Measurements from ENCODE around the gene KRTAP4-12. TPM values are rescaled to one million over a fixed set of nuclear protein-coding genes. Genes with fewer than 3 reads are reported as not detected.
"Not testable (repeated sequence)": the region's sequence is repeated elsewhere in the genome, so short reads cannot be mapped to it uniquely, and the experiment has no call there.

KRTAP4-12 gene
- total RNA-seq, 4 donors from 2014 or later, result 6.1 to 54.5 (median 8.3) TPM; not detected in 1

- H3K36me3 ChIP-seq, result no peaks in the 10 kb centered on the region
- H3K4me1 ChIP-seq, result no peaks in the 10 kb centered on the region
- no peaks in the 10 kb centered on the region for H3K27me3 ChIP-seq
- H3K9me3 ChIP-seq, result no peaks in the 10 kb centered on the region
- no peak overlapping the region for H3K27ac ChIP-seq
- DNase-seq (ENCODE audit: low spot score in 2 of 2), result no peak
- 63% methylated on average over 2 of the region's 2 CpGs for WGBS
- no peak for TF ChIP-seq EP300 (IDR thresholded peaks at IDR 0.05)
- no peak overlapping the region for H3K4me3 ChIP-seq
Observed at GRCh38 chr17:41133880-41134735, 10.1 kb upstream of the KRTAP4-12 start.

DNA sequence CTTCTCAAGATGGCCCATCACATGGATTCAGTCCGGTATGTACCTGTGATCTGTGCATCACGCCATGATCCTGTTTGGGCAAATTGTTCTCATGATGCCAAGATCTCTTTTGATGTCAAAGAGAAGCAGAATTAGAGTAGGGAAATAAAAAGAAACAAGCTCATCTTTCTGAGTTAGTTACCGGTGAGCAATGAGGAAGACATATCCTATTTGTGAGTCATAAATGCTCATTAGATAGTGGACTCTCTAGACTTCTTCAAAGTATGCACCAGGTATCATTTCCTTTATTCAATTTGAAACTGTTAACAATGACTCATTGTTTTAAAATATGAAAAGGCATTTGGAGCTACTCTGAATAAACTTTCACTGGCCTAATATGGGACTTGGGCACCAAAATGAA lies 8.0 kb upstream of the KRTAP4-12 start:
- DNase-seq (ENCODE audit: low spot score in 2 of 2), result no peak
- Histone ChIP-seq H3K4me1 (no peaks in the 10 kb centered on the region), H3K4me3 (no peak overlapping the region), H3K36me3 (no peaks in the 10 kb centered on the region), H3K27me3 (no peaks in the 10 kb centered on the region), H3K27ac (no peak overlapping the region), H3K9me3 (no peaks in the 10 kb centered on the region)
- TF ChIP-seq EP300 (IDR thresholded peaks at IDR 0.05), result no peak
- 84% methylated on average over 3 of the region's 3 CpGs for WGBS

DNA sequence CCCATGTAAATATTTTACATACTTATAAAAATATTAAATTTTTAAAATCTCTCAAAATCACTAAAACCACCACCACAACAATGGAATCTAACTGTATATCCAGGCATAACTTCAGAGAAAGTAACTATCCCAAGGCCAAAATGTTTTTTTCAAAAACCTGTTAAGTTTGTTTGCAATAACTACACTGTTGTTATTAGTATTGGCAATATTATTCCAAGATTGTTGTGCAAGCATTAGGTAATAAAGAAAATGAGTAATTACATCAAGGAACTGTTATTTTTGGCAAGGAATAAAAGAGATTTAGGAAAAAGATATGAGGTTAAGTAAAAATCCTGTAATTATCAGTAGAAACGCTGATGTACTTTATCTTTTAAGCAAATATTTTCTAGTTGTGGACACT lies 3.4 kb upstream of the KRTAP4-12 start:
- Histone ChIP-seq H3K4me3 (no peak overlapping the region), H3K4me1 (no peaks in the 10 kb centered on the region), H3K36me3 (no peaks in the 10 kb centered on the region), H3K9me3 (no peaks in the 10 kb centered on the region), H3K27me3 (no peaks in the 10 kb centered on the region), H3K27ac (no peak overlapping the region)
- DNase-seq (ENCODE audit: low spot score in 2 of 2), result no peak
- TF ChIP-seq POLR2AphosphoS5 (IDR thresholded peaks at IDR 0.05), result no peak
- no peak for TF ChIP-seq CTCF (IDR thresholded peaks at IDR 0.05)
- no peak for TF ChIP-seq POLR2A (IDR thresholded peaks at IDR 0.05)
- no peak for TF ChIP-seq EP300 (IDR thresholded peaks at IDR 0.05)
- 34% methylated on average over 1 of the region's 1 CpG for WGBS

DNA sequence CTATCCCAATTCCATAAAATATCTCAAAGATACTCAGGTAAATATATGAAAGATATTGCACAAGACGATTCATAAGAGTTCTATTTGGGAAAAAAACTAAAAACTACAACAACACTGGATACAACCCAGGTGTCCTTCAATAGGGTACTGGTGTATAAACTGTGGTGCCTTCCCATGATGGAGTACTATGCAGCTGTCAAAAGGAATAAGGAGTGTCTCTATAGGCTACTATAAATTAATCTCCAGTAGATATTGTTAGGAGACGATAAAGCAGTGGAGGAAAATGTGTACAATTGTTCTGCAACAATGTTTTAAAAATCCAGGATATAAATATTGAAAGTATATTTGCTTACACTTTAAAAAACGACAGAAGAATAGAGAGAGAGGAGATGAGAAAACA lies 2.4 kb upstream of the KRTAP4-12 start:
- Histone ChIP-seq H3K4me1 (no peaks in the 10 kb centered on the region), H3K27me3 (no peaks in the 10 kb centered on the region), H3K9me3 (no peaks in the 10 kb centered on the region), H3K27ac (no peak overlapping the region), H3K4me3 (no peak overlapping the region), H3K36me3 (no peaks in the 10 kb centered on the region)
- no peak for DNase-seq (ENCODE audit: low spot score in 2 of 2)
- no peak for TF ChIP-seq POLR2AphosphoS5 (IDR thresholded peaks at IDR 0.05)
- no peak for TF ChIP-seq EP300 (IDR thresholded peaks at IDR 0.05)
- TF ChIP-seq CTCF (IDR thresholded peaks at IDR 0.05), result no peak
- TF ChIP-seq POLR2A (IDR thresholded peaks at IDR 0.05), result no peak
- WGBS, result 87% methylated on average over 3 of the region's 3 CpGs

GRCh38 chr17:41125064-41125463 lies 1.1 kb upstream of the KRTAP4-12 start:
- DNase-seq (ENCODE audit: low spot score in 2 of 2), result no peak
- Histone ChIP-seq H3K4me1 (no peaks in the 10 kb centered on the region), H3K4me3 (no peak overlapping the region), H3K27ac (no peak overlapping the region), H3K9me3 (no peaks in the 10 kb centered on the region), H3K27me3 (no peaks in the 10 kb centered on the region), H3K36me3 (no peaks in the 10 kb centered on the region)
- WGBS, result 98% methylated on average over 2 of the region's 2 CpGs
- TF ChIP-seq POLR2A (IDR thresholded peaks at IDR 0.05), result no peak
- TF ChIP-seq POLR2AphosphoS5 (IDR thresholded peaks at IDR 0.05), result no peak

GRCh38 chr17:41123292-41123990 lies 541 bp downstream of the KRTAP4-12 start:
- not testable (repeated sequence) for H3K36me3 ChIP-seq; H3K9me3 ChIP-seq; H3K27me3 ChIP-seq; H3K4me3 ChIP-seq; DNase-seq (ENCODE audit: low spot score in 2 of 2); H3K27ac ChIP-seq; H3K4me1 ChIP-seq
- 86% methylated on average over 10 of the region's 12 CpGs for WGBS

GRCh38 chr17:41121742-41122141 lies 2.2 kb downstream of the KRTAP4-12 start:
- TF ChIP-seq POLR2A (IDR thresholded peaks at IDR 0.05) (no peak), POLR2AphosphoS5 (IDR thresholded peaks at IDR 0.05) (no peak), CTCF (IDR thresholded peaks at IDR 0.05) (no peak), EP300 (IDR thresholded peaks at IDR 0.05) (no peak)
- no peaks in the 10 kb centered on the region for H3K36me3 ChIP-seq
- DNase-seq (ENCODE audit: low spot score in 2 of 2), result no peak
- no peaks in the 10 kb centered on the region for H3K4me1 ChIP-seq
- no peak overlapping the region for H3K4me3 ChIP-seq
- 88% methylated on average over 2 of the region's 2 CpGs for WGBS
- H3K9me3 ChIP-seq, result no peaks in the 10 kb centered on the region
- H3K27me3 ChIP-seq, result peaks cover 5% of the 10 kb centered on the region
- no peak overlapping the region for H3K27ac ChIP-seq

DNA sequence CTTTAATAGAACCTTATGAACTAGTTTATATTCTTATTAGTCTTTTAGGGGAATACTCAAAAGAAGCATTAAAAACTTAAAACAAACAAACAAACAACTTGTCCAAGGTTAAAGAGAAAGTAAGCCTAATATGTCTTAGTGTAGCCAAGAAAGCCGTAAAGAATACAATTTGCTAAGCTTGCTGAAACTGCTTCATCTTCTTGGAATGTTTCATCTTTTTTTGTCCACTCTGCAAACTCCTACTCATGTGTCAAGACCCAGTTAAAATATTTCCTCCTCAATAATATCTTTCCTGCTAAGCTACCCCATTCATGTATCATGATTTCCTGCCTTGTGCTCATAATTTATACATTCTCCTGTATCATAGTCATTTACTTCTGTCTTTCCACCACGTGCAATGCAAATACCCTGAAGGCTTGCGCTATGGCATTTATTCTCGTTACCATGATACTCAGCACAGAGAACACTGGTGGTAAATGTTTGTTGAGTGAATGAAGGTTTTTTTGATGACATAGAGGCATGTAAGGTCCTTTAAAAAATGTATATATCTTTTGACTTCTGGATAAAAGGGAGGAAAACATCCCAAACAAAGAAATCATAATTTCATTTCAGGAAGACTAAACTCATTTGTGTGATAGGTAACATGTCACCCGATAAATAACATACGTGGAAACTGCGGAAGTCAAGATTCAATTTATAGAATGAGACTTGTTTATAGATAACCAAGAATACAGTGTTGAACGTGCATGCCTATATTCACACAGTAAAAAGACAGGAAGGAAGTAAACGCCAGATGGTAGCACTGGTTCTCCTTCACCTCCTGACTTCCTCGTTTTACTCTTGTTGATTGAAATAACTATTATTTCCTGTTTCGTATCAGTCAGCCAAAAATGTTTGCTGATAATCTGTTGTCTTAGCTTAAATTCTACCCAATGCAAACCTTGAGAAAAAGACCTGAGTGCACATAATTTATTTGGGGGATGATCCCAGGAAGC lies 4.0 kb downstream of the KRTAP4-12 start:
- not testable (repeated sequence) for H3K4me3 ChIP-seq; H3K36me3 ChIP-seq; H3K9me3 ChIP-seq; DNase-seq (ENCODE audit: low spot score in 2 of 2); H3K27me3 ChIP-seq; H3K27ac ChIP-seq; H3K4me1 ChIP-seq
- 64% methylated on average over 11 of the region's 11 CpGs for WGBS

Measured in suprapubic skin (tissue), 4 donors.